Germinal center (tissue), 1 donor: ENCODE measurements around the gene CPLX1.
A peak's percentile ranks its signal among the peaks of the same experiment; 100 is the strongest.

ENCODE experiments used
- DNase-seq: peaks from one replicate; pipeline ENCODE4 v3.0.0; 2012; ENCODE audit warnings: mixed read lengths, low spot score

The CPLX1 gene

DNA sequence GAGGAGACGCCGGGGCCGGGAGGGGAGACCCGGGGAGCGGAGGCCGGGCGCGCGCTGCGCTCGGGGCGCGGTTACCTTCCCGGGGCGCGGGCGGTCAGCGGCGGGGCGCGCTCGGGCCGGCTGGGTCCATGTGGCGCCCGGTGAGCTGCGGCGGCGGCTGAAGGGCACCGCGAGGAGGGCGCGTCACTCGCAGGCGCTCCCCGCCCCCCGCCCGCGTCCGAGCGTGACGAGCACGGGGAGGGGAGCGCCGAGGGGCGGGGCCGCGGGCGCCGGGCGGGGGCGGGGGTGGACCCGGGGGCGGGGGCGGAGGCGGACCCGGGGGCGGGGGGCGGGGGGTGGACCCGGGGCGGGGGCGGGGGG, at the start of gene CPLX1:
TSS of gene CPLX1 (minus strand) at position 159 of the 360 bp plus-strand sequence. CDS start 1,607 bp downstream, outside the sequence.
- DNase-seq = peak; percentile 52

DNA sequence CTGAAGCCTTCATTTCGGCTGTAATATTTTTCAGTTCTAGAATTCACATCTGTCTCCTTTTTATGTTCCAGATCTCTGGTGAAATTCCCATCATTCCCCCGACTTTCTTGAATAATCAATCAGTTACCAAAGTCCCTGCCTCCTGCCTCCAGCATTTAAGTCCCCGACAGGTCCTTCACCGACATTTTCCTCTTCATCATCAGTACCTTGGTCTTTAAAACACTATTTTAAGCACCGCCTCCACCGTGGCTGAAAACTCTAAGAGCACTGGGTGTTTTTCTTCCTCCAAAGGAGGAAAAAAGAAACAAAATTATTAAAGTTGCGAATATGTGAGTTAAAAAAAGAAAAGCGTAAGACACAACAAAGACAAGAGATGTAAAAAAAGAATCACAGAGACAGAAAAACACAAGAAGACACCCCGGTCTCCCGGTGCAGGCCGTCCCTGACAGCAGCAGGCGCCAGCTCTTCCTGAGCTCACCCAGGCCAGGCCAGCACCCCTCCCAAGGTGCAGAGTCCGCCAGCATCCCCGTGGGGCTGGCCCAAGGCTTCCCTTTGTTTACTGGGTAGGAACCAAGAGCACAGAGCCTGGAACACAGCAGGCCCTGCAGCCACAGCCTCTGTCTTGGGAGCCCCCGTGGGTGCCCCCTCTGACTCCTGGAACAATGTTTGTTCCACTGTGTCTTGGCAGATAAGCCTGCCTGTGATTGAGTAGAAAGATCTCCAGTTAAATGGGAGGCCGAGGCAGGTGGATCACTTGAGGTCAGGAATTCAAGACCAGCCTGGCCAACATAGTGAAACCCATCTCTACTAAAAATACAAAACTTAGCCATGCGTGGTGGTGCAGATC, 49.3 kb upstream of the CPLX1 start:
- DNase-seq = no peak

DNA sequence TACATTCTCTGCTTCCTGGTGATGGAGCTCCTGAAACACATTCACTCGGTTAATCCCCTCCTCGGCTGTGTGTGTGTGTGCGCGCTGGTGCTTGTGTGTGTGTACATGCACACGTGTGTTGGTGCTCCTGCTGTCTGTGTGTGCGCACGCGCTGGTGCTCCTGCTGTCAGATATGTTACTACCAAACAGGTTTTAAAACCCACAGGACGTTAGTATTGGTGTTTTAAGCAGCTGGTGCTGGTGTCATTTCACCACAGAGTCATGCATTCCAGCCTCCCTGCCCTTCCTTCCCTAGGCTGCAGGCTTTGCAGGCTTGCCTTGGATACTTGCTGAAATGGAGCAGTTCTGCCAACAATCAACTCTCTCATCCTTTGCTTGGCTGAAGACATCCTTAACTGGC, 48.1 kb upstream of the CPLX1 start:
- no peak for DNase-seq

DNA sequence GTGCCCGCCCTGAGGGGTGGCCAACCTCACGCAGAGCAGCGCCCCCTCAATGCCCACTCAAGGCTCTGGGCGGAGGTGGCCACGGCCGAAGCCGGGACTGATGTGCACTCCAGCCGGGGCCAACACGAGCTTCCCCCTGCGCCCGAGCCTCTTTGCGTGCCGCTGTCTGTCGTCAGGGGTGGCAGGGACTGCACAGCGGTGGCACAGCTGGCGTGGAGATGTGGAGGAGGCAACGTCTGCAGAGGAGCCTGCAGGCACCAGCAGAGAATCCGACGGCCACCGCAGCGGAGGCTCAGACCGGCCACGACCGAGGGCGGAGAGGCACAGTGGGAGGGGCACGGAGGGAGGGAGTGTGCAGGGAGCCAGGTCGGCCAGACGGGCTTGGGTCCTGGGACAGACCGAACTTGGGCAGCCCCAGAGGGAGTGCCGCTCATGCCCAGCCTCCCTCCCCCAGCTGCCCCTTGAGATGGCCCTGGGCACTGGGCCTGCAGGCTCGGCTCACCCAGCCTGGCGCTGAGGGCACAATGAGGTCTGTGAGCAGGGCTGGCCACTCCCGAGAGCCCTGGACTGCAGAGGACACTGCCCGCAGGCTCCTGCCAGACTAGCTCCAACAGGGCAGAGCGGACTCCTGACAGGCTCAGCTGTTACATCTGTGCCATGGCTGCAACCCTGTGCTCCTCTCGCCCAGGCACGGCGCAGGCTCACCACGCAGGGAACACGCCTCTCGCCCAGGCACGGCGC, 46.5 kb upstream of the CPLX1 start:
- no peak for DNase-seq

DNA sequence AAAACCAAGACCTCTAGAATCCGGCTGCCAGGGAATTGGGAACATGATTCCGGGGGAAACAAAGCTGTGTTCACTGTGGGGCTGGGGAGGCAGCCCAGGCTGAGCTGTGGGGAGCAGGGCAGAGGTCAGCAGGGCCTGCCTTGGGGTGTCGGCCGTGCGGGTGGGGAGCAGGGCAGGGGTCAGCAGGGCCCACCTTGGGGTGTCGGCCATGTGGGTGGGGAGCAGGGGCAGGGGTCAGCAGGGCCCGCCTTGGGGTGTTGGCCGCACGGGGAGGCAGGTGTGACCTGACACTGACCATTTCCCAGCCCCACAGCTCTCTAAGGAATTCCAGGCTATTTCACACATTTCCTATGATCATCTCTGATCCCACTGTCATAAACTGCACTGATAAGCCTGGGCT, 45.6 kb upstream of the CPLX1 start:
- DNase-seq = no peak

DNA sequence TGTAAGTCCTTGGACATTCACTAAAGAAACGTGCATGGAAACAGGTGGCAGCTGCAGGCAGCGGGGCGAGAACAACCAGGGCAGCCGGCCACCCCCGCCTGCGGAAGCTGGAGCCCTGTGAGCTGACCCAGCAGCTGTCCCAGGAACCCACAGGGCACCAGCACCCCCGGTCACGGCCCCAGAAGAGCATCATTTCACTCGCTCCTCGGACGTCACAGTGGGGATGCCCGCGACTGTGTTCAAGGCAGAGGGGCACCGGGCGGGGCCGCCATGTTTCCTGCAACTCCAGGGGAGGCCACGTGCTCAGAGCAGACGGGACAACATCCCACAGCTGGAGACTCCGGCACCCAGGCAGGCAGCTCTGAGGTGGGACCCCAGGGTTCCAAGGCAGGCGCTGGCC, 45.0 kb upstream of the CPLX1 start:
- no peak for DNase-seq

DNA sequence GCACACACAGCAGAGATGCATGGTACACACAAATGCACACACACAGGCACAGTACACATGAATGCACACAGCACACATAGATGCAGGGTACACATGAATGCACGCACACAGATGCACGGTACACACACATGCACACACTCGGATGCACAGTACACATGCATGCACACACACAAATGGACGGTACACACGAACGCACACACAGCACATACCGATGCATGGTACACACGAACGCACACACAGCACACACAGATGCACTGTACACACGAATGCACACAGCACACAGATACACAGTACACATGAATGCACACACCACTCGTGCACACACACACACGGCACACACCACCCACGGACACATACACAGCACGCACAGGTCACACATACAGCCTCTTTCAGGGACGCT, 43.8 kb upstream of the CPLX1 start:
- DNase-seq = no peak

DNA sequence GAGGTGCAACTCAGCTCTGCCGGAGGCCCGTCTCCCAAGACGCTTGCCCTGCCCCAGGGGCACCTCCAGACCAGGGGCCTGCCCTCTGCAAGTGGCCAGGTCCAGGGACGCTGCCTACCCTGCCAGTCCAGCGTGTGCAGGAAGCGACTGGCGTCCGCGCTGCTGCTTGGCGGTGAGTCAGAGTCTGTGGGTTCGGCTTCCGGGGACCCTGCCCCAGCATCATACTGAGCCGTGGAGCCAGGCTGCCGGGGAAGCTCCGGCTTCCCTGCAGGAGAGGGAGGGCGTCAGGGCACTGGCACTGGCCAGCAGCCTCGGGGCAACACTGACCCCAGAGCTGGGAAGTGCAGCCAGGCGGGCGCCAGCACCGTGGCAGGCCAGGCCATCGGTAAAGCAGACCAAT, 42.5 kb upstream of the CPLX1 start:
- DNase-seq = no peak

DNA sequence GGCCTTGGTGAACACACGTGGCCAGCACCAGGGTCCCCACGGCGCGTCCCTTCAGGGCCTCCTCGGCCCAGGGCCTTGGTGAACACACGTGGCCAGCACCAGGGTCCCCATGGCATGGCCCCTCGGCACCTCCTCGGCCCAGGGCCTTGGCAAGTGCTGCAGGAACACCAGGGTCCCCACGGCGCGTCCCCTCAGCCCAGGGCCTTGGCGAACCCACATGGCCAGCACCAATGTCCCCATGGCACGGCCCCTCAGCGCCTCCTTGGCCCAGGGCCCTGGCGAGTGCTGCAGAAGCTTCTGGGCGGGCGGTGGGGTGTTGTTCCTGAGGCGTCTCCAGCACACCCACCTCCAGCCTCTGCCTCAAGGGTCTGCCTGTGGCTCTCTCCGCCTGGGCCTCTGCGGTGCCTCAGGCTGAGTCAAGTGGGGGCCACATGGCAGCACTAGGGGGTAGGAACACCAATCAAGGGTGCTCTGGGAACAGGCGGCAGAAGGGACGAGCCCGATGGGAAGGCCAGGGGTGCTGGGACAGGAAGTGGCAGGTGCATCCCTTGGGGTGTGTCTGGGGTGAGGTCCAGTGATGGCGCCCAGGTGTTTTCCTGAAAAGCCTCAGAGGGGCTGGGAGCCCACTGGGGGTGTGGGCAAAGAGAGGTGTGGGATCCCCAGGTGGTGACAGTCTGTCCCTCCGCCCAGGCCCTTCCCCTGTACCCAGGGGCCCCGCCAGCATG, 41.8 kb upstream of the CPLX1 start:
- DNase-seq = no peak

DNA sequence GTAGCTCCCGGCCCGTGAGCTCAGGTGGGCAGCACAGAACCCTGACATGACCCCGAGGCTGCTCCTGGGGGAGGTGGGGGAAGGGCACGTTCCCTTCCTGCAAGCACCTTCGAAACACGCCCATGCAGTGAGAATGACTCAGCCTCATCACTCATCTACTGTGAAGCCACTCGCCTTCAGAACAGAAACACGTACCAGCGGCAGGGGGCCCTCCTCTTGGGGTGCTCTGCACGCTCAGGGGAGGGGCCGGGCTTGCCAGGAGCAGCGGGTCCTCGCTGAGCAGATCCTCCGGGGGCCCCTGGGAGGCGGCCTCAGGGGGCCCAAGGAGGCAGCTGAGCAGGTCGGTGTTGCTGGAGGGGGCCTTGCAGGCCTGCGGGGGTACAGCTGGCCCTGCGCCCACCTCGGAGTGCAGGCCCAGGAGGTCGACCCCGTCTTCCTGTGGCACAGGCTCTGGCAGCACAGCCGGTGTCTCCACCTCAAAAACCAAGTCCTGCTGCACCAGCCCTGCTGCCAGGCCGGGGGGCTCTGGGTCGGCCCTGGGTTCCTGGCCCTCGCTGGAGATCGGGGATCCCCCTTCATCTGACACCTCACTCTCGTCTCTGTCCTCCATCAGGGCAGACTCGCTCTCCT, 40.9 kb upstream of the CPLX1 start:
- DNase-seq = no peak

DNA sequence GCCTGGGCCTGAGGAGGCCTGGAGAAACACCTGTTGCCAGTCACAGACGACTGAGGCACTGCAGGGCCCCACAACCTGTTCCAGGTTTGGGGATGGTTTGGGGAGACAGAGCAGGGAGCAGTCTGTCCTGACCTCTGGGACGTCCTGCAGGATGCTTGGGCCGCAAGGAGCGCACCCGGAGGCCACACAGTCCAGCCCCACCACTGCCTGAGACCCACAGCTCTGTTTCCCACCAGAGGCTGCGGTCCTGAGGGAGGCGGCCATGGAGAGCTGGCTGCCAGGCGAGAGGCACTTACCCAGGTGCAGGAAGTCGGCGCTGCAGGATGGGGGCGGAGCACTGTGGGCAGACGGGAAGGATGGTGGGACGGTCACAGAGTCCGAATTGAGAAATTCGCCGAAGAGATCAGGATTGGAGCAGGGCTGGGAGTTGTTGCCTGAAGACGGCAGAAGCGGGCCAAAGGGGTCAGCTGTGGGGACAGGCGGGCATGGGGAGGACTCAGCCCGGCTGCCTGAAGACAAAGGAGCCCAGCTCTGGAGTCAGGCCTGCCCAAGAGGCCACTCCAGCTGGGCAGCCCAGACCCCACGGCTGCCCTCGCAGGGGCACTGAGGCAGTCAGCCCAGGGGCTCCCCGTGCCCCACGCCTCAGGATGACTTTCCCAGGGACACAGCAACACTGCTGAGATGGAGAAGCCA, 40.3 kb upstream of the CPLX1 start:
- no peak for DNase-seq

DNA sequence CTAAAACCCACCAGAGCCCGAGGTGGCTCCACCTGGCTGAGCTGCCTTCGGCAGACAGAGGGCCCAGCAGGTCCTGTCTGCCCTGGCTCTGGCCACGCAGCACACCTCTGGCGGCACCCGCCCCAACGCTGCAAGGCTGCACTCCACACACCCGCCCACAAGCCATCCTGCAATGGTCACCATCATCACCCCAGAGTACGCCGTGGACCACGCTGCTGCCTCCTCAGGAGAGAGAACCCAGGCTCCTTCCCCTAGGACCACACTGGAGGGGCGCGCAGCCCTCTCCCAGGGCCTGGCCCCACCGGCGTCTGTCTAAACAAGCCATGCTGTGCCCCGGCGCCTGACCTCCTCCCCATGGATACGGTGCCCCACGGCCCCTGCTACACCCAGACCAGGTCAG, 39.6 kb upstream of the CPLX1 start:
- DNase-seq = no peak

DNA sequence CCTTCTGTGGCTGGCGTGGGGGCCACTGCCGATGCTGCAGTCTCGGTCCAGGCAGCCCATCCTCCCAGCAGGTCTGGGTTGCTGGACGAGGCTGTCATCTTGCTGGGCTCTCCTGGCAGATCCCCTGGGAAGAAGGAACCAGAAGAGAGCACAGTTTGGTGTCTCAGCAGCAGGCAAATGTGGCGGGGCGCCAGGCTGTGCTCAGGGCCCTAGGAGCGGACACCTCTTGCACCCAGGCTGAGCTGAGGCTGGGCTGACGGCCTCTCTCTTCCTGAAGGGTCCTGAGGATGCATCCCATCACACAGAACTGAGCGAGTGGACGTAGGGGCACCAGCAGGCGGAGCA, 39.2 kb upstream of the CPLX1 start:
- DNase-seq = no peak

DNA sequence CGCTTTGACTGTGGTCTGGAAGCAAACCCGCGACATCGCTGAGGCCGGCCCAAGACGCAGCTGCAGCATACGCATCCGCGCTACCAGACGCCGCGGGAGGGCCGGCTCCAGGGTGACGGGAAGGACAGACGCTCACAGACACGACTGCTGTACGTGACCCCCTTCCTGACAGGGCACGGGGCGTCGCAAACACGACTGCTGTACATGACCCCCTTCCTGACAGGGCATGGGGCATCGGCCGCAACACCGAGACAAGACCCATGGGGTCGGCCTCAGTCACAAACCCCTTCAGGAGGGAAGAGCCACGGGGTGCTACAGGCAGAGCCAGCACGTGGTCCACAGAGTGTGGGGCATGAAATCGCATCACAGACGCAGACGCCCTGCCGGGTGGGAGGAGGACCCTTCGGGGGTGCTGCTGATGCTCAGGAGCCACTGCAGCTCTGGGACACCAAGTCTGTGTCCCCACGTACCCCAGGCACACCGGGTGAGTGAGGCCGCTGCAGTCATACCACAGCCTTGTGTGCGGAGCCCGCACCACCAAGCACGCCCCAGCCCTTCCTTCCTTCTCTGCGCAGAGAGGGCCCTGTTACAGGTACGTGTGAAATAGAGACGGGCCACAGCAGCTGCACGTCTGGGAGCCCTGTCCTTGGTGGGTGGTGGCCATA, 38.7 kb upstream of the CPLX1 start:
- DNase-seq = no peak

DNA sequence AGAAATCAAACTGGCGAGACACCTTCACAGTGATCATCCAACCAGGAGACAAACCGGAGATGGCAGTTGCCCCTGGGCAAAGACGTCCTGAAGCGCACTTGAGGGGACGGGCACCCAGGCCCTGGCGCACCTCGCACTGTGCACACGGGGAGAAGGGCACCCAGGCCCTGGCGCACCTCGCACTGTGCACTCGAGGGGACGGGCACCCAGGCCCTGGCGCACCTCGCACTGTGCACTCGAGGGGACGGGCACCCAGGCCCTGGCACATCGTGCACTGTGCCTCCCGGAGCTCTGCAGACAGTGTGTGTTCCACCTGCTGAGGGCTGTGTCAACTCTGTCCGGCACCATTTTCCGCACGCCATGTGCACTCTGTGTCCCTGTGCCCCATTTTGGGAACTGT, 34.6 kb upstream of the CPLX1 start:
- no peak for DNase-seq

DNA sequence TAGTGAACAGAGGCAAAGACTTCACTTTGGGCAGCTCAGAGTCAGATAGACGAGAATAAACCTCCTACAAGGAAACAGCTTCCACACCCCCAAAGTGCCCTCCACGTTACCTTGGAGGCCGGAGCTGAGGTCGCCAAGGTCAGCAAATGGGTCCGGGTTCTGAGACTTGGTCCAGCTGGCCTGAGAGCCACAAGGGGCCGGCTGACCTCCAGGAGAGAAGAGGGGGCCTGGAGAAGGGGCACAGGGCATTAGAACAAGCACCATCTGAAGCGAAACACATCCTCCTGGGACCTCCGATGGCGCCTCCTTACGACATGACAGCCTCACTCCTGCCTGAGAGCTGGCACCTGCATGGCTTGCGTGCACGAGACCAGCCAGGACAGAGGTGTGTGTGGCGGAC, 33.6 kb upstream of the CPLX1 start:
- DNase-seq = no peak

DNA sequence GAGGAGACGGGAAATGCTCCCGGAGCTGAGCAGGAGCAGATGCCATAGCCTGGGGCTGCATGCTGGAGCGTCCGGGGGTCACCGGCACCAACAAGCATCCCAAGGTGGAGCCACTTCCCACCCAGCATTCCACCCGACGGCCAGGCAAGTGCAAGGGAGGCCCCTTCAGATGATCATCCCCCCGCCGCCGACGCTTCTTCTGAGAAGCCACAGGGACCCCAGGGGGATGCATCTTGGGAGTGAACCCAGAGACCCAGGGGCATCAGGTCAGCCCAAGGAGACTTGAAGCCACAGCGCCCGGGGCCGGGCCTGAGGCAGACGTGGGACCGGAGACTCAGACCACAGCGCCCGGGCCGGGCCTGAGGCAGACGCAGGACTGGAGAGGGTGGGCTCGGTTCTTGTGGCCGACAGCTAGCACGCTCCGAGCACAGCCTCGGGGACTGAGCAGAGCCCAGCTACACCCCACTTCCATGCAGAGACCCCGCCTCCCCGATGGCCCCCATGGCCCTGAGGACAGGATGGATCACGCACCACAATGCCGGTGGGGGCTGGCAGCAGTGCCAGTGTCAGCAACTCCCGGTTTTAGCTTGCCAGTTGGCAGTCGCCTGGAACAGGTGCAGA, 33.0 kb upstream of the CPLX1 start:
- DNase-seq = no peak

DNA sequence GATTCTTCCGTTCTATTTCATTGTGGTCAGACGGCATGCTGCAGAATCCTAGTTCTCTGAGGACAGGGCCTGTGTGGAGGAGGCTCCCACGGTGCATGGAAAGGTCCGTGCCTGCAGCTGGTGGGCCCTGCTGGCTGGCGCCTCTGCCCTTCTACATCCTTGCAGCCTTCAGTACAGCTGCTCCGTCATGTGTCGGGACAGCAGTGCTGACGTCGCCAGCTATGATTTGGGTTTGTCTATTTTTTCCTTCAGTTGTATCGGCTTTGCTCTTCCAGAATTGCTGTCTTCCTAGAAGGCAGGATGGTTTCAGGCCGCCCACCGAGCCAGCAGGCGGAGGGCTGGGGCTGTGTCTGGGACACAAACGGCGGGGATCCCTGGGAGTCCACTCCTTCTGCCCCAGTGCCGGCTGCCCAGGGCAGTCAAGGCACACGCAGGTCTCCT, 32.1 kb upstream of the CPLX1 start:
- no peak for DNase-seq

DNA sequence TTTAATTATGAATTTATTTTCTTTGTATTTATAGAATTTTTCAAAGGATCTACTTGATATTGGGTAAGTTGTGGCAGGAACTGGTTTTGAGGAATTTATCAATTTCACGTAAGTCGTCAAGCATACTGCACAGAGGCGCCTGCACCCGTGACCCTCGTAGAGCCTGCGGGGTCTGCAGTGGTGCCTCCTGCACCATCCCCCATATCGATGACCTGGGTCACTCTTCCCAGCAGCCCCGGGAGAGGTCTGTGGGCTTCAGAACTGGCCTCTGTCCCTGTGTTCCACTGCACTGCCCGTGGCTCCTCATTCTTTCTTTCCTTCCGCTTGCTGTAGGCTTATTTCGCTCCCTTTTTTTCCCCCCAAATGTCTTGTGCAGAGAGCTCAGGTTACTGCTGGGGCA, 31.5 kb upstream of the CPLX1 start:
- DNase-seq = no peak

DNA sequence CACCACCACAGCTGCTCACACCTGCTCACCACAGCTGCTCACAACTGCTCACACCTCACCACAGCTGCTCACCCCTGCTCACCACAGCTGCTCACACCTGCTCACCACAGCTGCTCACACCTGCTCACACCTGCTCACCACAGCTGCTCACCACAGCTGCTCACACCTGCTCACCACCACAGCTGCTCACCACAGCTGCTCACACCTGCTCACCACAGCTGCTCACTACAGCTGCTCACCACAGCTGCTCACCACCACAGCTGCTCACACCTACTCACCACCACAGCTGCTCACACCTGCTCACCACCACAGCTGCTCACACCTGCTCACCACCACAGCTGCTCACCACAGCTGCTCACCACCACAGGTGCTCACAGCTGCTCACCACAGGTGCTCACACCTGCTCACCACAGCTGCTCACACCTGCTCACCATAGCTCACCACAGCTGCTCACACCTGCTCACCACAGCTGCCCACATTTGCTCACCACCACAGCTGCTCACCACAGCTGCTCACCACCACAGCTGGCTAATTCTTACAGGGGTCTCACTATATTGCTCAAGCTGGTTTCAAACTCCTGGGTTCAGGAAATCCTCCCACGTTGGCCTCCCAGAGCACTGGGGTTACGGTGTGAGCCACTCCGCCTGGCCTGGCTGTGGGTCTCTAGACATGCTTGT, 30.4 kb upstream of the CPLX1 start:
- DNase-seq = no peak
